SW480 (cell line): ENCODE data around the gene DCP2.

Experiments used
- DNase-seq: peaks from one replicate; pipeline ENCODE4 v3.0.0-alpha.2; 2016; ENCODE audit warnings: low spot score

Gene DCP2

DNA sequence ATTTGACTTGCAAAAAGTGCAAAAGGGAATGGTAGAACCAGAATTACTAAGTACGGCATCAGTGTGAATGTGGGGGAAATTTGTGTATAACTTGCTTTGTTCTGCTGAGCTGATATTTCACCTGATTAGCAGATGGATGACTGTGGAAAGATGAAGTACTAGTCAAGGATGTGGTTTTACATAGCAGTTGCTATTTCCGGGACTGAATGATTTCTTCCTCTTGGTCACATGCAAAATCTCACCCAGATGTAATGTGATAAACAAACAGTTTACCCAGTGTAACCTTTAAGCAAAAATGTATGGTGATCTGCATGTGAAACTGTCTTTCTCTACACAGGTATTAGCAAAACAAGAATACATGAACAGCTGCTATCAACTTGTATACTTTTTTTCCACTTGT is 46.1 kb downstream of the DCP2 start:
- peak; percentile 68 for DNase-seq

DNA sequence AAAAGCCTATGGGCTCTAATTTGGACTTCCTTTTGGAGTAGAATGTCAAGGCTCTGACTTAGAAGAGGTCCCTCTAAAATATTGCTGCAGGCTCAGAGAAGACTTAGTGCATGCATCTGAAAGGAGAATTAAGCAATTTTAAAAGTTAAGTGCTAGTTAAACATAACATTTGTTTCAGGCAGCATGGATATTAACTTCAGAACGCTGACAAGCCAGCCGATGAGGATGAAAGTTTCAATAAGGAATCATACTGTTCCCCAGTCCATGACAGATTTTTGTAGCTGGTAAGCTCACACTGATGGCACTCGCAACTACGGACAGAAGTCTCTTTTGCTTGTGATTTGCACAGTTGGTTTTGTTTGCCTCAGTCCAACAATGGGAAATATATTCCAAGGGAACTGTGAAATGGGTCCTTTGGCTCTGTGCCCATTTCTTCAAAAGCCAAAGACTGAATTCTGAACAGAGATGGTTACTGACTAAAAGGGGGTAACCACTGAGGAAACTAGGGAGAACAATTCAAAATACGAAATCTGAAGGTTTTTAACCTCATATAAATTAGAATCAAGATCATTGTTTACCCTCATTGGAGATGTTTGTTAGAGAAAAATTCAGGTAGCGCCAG is 47.6 kb downstream of the DCP2 start:
- DNase-seq: no peak

DNA sequence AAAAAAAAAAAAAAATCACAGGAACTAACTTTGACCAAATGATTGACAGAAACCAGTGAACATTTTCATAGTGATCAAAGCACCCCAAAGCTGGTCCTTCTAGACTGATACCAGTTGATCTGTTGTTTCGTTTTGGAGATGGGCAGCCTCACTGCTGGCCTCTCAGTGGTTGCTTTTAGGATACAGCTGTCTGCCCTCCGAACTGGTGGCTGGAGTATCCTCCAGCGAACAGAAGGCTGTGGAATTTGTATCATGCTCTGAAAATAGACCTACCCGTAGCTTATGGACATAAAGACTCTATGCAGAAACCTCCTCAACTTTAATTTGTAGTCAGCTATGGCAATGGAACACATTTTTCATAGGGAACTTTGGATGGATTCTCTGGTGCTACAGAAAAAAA is 49.0 kb downstream of the DCP2 start:
- DNase-seq: no peak

DNA sequence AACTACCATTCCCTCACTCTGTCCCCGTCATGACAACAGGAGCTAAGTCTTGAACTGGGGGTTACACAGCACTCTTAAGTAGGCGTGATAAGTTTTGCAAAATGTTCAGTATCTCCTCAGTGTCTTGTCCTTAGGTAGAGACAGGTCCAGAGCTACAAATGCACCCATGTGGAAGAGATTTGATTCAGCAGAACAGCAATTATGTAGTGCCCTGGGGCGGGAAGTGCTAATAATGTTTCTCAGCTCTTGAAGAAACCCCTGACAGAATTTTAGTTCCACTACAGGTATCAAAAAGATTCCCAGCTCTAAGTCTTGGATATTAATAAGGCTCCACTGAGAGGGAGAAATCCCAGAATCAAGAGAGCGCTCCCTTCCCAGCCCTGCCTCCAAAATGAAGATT is 49.6 kb downstream of the DCP2 start:
- DNase-seq: no peak

DNA sequence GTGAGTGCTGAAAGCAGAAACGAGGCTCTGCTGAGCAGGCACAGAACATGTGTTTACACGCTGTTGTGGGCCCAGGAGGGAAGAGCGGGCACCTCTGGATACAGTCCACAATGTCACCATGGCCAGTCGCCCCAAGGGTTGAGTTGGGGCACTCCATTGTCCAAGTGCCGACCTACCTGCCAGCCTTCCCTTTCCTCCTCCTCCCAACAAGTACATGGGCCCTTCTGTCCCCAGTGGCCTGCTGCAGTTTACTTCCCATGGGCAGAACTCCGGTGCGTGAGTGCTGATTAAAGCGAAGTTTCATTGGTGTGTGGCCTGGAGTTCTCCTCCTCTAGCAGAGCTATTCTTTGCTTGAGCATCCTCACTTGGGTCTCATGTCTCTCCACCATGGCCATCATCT is 50.4 kb downstream of the DCP2 start:
- DNase-seq: no peak

DNA sequence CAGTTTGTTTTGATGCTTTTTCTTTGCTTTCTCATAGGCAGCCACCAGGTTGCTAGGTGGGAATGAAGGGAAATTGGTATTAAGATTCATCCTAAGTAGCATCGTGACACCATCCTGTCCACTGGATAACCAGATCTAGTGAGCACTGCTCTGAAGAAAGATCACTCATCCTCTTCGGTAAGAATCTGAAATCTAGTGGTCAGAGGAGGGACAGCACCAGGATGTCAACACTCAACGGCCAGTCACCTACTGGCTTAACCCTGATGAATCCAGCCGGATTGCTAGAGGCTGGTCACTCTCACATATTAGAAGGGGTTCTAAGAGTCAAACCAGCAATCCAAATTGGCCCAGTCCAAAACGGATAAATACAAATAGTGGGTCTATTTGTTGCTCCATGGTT is 50.8 kb downstream of the DCP2 start:
- no peak for DNase-seq

DNA sequence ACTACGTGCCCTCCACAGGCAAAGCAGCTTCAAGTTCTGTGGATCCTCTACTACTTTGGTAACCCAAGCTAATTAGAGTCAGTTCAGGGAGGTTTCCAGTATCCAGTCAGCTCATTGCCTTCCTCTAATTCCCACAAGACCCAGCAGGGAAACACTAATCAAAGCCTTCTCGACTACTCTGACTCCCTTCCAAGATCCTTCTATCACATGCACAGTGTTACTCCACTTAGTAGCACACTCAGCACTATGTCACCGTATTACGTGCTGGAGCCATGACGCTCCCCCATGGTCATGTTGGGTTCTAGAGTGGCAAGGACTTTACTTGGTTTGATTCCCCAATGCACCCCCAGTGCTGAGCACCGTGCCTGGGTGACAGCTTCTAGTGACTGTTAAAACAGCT is 53.0 kb downstream of the DCP2 start:
- DNase-seq: no peak

DNA sequence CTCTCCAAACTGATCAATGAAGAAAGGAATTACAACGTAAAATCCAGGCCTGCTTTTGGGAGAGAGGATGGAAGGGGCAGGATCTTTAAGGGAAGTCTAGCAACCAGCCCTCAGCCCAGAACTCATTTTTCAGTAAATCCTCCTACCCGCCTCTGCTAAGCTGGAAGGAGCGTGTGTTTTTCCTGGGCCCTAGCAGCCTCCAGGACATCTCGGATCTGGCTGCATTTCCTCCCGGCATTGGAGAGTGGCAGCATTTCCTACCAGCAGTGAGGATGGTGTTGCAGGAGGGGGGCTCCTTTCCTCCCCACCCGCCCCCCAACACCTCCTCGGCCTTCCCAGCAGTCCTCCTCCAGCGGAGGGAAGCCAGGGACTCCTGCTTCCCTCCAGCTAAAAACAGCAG is 54.5 kb downstream of the DCP2 start:
- no peak for DNase-seq

DNA sequence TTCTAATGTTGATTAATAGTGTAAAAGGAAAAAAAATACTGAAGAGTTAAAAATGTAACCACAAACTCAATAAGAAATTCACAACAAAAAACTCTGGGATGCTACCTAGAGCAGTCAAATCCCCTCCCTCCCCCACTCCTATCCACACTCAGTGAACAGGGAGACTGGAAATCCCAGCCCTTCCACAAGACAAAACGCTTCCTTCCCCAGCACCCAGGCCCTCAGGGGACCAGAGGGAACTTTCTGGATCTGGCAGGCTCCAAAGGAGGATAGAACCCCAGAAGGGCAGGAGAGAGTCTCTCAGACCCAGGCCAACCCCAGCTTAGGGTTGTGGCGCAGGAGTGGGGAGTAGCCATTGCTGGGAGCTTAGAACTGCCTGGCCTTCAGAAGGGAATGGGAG is 55.0 kb downstream of the DCP2 start:
- no peak for DNase-seq

DNA sequence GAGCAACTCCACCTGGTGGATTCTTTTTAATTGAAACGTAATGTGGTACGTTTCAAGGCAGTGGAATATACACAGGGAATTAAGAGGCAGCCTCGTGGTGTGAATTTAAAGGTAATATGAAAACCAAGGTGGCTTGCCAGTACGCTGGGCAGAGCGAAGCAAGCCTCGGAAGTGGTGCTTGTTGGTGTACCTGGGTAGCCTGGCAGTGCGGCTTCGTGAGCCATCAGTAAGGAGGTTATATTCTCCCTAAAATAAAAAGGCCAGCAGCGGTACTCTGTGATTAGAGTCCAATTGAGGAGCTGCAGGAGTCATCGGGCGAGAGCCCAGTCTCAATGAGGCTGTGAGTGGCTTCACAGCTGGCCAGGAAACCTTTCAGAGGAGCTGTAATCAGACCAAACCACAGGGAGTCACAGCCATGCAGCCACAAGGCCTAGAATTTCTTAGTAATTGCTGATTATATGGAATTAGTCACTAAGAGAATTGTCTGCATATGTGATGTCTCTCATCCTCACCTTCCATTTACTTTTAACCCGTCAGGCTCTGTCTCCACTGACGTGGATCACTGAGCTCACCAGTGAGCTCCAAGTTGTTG is 57.7 kb downstream of the DCP2 start:
- DNase-seq: peak; percentile 28

DNA sequence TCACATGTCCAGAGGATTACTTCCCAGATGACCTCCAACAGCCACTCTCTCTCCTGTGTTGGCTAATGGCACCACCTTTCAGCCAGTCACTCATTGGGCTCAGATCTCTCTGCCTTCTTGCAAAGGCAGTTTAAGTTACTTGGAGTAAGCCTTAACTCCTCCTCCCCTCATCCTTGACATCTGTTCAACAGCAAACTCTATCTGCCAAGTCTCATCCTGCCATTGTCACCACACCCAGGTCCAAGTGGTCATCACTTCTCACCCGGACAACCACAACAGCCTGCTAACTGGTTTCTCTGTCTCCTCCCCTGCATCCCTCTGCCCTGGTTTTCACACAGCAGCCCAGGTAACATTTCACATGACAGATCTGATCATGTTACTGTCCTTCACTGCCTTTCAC is 58.5 kb downstream of the DCP2 start:
- no peak for DNase-seq

DNA sequence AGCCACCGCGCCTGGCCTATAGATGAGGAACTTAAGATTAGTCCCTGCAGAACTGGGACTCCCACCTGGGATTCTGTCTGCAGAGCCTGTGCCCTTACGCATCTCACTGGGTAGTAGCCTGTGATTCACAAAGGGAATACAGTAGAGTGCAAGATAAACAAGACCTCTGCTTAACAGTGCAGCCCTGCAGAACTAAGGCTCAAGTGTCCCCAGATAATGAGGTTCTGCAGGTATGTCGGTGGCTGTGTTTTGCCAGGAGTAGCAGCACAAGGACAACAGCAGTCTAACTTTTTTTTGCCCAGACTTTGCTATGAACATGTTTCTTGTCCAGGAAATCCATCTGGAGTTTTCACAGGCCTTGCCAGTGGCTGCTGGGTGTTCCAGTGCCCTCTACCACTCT is 59.7 kb downstream of the DCP2 start:
- DNase-seq: no peak

DNA sequence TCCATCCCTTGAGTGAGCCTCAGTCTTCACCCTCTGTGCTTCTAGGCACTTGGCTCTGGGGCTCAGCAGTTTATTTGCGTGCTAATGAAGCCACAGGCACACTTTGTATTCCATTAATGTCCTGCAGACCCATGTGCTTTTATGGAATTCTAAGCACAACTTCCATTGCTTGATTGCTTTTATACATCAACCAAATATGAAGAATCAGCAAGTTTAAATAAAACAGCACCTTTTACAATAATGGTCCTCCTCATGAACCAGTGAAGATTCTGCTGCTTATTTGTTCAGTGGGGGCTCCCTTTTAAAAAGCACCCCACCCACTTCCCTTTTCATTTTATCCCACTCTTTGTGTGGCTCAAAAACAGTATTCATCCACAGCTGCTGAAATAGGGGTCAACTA is 60.2 kb downstream of the DCP2 start:
- DNase-seq: no peak

DNA sequence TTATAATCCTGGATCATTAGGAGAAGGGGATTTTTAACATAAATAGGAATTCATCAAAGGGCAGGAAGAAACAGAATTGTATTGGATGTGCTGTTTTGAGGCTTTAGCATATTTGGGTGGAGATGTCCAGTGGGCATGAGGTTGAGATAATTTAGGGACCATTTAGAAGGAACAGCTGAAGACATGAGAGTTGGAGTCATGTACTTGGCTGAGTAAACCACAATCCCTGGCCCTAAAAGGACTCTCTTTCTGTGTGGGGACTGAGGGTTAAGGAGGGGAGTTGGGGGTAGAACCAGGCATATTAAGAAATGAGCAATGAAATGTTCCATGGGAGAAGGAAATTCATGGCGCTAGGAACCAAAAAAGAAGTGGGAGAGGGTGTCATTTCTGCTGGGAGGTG is 61.5 kb downstream of the DCP2 start:
- DNase-seq: no peak

DNA sequence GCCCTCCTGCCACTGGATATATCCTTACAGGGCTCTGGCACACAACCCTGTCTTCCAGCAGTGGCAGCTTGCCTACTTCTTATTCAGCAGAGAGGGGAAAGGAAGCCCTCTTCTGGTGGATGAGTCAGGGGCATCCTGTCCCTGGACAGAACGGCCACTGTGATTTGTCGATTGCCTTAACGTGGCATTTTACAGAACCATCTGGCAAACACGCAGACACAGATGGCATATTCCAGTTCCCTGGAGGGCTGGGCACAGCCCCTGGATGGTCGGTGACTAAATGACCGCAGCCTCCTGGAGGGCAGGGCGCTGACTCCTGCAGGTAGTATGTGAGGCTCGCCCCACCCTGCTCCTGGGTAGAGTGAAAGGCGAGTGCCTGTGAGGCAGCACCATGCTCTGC is 62.1 kb downstream of the DCP2 start:
- peak; percentile 44 for DNase-seq

DNA sequence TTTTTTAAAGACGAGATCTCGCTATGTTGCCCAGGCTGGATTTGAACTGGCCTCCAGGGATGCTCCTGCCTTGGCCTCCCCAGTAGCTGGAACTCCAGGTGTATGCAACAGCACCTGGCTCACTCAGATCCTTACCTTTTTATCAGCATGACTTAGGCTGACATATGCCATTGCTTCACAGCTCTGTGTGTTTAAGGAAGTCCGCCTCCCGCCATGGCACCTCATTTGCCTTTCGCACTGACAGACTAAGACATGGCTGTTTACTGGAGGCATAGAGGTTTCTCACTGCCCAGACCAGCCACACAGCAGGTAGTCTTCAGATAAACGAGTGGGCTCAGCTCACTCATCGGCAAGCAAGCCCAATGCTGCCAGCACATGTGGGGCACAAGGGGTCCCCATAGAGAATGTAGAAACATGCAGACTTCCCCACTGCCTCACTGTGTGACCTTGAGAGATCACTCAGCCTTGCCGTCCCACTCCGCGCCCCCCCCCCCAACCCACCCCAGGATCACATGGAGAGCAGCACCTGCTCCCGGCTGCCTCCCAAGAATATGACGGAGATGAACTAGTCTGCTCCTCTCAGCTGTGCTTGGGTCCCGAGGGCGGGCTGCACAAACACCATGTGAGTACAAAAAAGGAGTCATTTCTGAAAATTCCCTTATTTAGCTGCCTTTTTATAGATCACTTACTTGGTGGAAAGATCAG is 62.8 kb downstream of the DCP2 start:
- DNase-seq: no peak

DNA sequence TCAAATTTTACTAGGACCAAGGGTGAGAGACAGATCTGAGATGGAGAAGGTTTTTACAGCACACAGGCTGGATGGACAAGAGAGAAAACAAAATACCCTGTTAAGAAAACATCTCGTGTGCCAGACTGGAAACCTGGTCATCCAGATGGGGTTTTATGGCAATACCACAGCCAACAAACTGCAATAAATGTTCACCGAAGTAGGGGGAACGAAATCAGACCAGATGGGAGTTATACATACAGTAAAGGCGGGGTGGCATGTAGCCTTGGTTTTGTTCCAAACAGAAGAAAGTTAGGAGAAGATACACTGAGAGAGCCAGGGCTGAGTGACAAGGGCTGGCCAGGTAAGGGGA is 63.3 kb downstream of the DCP2 start:
- no peak for DNase-seq

DNA sequence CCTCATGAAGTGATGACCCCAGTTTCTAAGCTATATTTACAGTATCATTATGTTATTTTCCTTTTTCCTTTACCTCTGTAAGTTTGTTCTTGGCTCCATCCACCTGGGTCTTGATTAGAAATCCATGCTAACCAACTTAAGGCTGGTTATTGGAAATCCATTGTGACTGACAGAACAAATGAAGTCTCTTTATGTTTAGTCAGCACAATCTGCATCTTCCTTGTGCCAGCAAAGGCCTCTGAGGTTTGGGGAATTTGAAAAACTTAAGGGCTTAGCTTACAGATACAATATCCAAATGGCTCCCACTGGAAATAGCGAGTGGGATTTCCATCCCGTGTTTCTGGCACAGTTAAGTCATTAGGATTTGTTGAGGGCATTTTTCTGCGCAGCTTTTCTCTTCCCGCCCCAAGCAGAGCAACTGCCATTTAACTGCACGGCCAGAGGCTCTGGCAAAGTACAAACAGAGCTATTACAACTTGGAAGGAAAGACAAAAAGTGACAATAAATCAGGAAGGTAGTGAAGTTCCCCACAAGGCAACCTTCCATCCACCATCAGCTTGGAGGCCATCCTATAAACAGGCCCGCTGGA is 64.2 kb downstream of the DCP2 start:
- no peak for DNase-seq

DNA sequence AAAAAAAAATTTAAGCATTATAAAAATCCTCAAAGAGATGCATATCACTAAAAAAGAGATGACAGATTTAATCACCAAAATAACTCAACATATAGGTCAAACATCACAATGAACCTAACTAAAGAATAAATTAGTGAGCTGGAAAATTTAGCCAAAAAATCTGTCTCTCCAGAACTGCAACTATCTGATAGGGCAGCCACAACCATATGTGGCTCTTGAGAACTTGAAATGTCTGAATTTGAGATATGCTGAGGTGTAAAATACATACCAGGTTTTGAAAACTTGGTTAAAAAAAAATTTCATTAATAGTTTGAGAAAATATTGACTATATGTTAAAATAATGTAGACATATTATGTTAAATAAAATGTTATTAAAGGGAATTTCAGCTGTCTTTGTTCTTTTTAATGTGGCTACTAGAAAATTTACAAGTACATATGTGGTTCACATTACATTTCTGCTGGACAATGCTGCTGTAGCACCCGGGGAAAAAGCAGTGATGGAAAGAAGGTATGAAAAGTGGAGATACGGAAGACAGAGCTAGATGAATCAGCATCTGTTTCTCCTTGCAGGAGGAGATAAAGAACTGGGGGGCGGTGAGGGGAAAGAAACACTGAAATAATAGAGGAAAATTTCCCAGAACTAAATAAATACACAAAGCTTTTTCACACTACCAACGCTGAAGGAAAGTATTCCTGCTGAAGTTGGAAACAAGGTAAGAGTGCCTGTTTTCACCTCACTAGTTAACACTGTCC is 66.1 kb downstream of the DCP2 start:
- DNase-seq: no peak

DNA sequence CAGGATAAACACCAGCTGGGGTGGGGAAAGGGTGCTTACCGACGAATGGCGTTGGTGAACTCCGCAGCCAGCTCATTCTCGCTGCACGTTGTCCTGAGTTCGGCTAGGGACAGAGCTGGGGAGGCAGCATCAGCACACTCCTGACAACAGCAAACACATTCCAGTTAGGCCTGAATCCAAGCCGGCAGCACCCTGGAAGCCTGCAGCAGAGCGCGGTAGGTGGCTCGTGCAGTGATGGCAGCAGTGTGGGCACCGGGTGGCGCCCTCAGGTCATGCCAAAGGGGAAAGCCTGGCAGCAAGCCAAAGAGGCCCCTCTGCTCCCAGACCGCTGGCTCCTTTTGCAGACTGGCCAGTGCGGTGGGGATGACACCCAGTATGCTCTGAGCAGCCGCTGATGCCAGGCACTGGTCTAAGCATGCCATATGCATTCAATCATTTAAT is 66.9 kb downstream of the DCP2 start:
- no peak for DNase-seq

DNA sequence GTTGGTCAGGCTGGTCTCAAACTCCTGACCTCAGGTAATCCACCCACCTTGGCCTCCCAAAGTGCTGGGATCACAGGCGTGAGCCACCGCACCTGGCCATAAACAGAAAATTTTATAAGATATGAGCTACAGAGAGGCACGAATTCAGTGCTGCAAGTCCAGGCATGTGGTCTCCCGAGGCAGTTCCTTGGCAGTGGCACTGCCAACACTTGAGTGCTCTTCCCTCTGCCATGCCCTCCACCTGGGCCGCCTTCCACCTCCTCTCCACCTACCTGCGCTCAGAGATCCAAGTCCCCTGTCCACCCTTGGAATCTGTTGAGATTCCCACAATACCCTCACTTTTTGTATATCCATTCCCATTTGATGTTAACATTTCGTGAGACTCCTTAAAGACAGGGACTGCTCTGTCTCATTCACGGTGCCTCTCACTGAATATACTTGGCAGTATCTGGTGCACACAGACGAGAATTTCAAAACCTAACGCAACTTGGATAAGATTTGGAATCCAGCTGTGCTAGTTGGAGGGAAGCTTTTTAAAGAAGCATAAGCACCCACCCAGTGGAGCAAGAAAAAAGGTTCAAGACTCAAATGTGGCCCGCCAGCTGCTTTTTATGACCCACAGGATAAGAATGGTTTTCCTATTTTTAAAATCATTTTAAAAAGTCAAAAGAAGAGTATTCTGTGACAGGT is 68.3 kb downstream of the DCP2 start:
- no peak for DNase-seq

DNA sequence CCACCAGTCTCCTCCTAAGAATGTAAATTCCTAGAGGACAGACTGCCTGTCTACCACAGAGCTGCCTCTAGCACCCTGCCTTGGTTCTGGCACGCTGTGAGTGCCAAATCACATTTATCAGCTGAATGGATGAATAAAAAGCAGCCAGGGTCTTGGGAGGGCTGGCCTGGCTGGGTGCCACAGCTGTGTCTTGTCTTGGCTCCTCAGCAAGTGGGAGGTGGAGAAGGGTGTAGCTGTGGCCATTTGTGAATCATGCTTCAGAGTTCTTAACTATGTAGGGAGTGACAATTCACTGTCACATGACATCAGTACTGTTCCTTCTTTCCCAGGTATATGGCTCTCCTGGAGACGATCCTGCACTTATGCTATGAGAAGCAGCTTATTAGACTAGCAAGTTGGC is 70.6 kb downstream of the DCP2 start:
- DNase-seq: peak; percentile 64
